IPS DF 19.7 (cell line): ENCODE measurements around the gene FOXP3.

Experiments
- DNase-seq: peaks from one replicate; pipeline ENCODE4 v3.0.0-alpha.2; 2013; ENCODE audit warnings: low read depth, low spot score

Gene FOXP3

GRCh38 chrX:49214996-49215526, 49.4 kb downstream of the FOXP3 start:
- no peak for DNase-seq

GRCh38 chrX:49214416-49214815, 50.1 kb downstream of the FOXP3 start:
- no peak for DNase-seq

GRCh38 chrX:49212861-49213260, 51.6 kb downstream of the FOXP3 start:
- DNase-seq: no peak

- no peak for DNase-seq
Measured at GRCh38 chrX:49212209-49212608, 52.3 kb downstream of the FOXP3 start.

GRCh38 chrX:49211074-49211473, 53.4 kb downstream of the FOXP3 start:
- DNase-seq: no peak

GRCh38 chrX:49210406-49210805, 54.1 kb downstream of the FOXP3 start:
- no peak for DNase-seq

GRCh38 chrX:49209434-49210251, 54.9 kb downstream of the FOXP3 start:
- DNase-seq: no peak

GRCh38 chrX:49208399-49208798, 56.1 kb downstream of the FOXP3 start:
- DNase-seq: no peak

- no peak for DNase-seq
Measured at GRCh38 chrX:49206543-49206942, 58.0 kb downstream of the FOXP3 start.

- DNase-seq: no peak
Measured at GRCh38 chrX:49205443-49205842, 59.1 kb downstream of the FOXP3 start.

- DNase-seq: no peak
Measured at GRCh38 chrX:49204709-49205108, 59.8 kb downstream of the FOXP3 start.

GRCh38 chrX:49204017-49204416, 60.5 kb downstream of the FOXP3 start:
- no peak for DNase-seq

GRCh38 chrX:49203536-49203935, 61.0 kb downstream of the FOXP3 start:
- DNase-seq: no peak

GRCh38 chrX:49202022-49202421, 62.5 kb downstream of the FOXP3 start:
- no peak for DNase-seq
